ENCODE results near the gene CRIP1. TPM values are rescaled to one million over a fixed set of nuclear protein-coding genes. Genes with fewer than 3 reads are reported as not detected.

Gene CRIP1
- polyA plus RNA-seq, 1 donor (not counting 4 experiments of a cell fraction or from before 2014, with no cell fraction given): 1.7 TPM

DNA sequence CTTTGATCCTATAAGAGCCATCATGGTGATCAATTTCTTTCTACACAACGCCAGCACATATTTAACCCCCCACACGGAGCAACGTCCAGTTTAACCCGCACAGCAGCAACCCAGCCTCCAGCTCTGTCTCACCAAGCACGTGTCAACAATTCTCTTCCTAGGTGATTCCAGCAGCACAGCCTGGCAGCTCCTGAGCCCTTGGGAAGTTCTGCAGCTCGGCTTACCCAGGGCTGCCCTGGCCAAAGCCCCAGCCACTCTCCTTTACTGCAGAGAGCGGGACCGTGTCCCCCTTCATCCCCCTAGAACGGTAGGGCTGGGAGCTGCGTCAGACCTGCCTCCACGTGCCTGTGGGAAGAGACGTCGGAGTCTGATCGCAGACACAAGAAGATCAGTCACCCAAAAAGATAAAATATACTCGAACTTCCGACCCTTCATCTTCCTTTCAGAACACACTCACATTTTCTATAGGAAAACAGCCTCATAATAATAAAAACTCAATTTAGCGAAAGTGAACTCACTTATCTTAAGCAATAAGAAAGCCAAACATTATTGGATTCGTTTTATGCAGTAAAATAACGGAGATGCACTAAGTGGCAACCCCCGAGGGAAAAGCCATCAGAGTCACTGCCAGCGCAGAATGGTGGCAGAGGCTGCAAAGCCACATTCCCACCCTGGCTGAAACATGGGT is 47.3 kb downstream of the CRIP1 start:
- dilution Hi-C loops (cut with MboI; ENCODE audit: extremely low pct_ligation_motif_present, low sequenced_read_pairs): no loop called here
- TF ChIP-seq EZH2 (IDR thresholded peaks at IDR 0.05; ENCODE audit: low read length): no peak
- TF ChIP-seq, protein P1, sequence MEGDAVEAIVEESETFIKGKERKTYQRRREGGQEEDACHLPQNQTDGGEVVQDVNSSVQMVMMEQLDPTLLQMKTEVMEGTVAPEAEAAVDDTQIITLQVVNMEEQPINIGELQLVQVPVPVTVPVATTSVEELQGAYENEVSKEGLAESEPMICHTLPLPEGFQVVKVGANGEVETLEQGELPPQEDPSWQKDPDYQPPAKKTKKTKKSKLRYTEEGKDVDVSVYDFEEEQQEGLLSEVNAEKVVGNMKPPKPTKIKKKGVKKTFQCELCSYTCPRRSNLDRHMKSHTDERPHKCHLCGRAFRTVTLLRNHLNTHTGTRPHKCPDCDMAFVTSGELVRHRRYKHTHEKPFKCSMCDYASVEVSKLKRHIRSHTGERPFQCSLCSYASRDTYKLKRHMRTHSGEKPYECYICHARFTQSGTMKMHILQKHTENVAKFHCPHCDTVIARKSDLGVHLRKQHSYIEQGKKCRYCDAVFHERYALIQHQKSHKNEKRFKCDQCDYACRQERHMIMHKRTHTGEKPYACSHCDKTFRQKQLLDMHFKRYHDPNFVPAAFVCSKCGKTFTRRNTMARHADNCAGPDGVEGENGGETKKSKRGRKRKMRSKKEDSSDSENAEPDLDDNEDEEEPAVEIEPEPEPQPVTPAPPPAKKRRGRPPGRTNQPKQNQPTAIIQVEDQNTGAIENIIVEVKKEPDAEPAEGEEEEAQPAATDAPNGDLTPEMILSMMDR (optimal IDR thresholded peaks at IDR 0.05 in 1 of 3, IDR thresholded peaks at IDR 0.05 in 1 of 3, conservative IDR thresholded peaks at IDR 0.05 in 1 of 3; ENCODE audit: extremely low read depth in 1 of 3, insufficient read depth in 2 of 3, low read length in 3 of 3): no peak
- Histone ChIP-seq H3K9me3 (ENCODE audit: control insufficient read depth, low read depth, low read length) (no peaks in the 10 kb centered on the region), H4K20me1 (ENCODE audit: control insufficient read depth, extremely low read depth, insufficient read depth, low read length) (no peaks in the 10 kb centered on the region), H3K9ac (ENCODE audit: control insufficient read depth, extremely low read depth, insufficient read depth, low read length) (no peak overlapping the region), H3K4me1 (ENCODE audit: control insufficient read depth, extremely low read depth, insufficient read depth, low read length) (peaks cover under 1% of the 10 kb centered on the region), H3K27ac (ENCODE audit: control insufficient read depth, insufficient read depth, low read length) (no peak overlapping the region), H3K36me3 (ENCODE audit: control insufficient read depth in 2 of 2, extremely low read depth in 1 of 2, insufficient read depth in 2 of 2, low read length in 2 of 2) (no peaks in the 10 kb centered on the region), H3K9me1 (ENCODE audit: control insufficient read depth, extremely low read depth, insufficient read depth, low read length) (no peaks in the 10 kb centered on the region), H3K27me3 (ENCODE audit: control insufficient read depth, extremely low read depth, insufficient read depth, low read length) (peaks cover 27% of the 10 kb centered on the region), H3K79me2 (ENCODE audit: control insufficient read depth, insufficient read depth, low read length) (no peaks in the 10 kb centered on the region), H3K4me2 (ENCODE audit: control insufficient read depth, extremely low read depth, insufficient read depth, low read depth, low read length) (no peak overlapping the region), H2AFZ (ENCODE audit: control insufficient read depth, low read length) (no peak overlapping the region), H3K4me3 (ENCODE audit: control insufficient read depth in 2 of 3, extremely low read depth in 1 of 3, insufficient read depth in 2 of 3, low read depth in 1 of 3, low read length in 3 of 3) (no peak overlapping the region)
- FAIRE-seq: no peak
- no peak for DNase-seq (ENCODE audit: low read depth, low spot score)

DNA sequence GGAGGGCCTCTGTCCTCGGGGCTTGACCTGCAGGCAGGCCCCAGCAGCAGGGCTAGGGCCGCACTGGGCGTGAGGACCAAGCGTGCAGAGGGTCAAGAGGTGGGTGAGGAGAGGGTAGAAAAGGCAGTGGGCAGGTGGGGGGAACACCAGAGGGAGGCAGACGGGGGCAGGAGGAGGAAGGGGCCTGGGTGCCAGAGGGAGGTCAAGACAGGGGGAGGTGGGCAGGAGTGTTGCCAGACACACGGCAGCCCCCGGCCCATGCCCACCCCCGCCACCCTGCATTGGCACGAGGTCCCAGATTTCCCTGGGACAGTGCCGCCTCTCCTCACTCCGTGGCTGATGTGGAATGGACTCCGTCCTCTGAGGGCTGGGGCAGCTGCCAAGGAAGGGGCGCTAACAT is 47.9 kb downstream of the CRIP1 start:
- no peak overlapping the region for H3K9ac ChIP-seq (ENCODE audit: control insufficient read depth, extremely low read depth, insufficient read depth, low read length)
- no peak overlapping the region for H3K27ac ChIP-seq (ENCODE audit: control insufficient read depth, insufficient read depth, low read length)
- dilution Hi-C loops (cut with MboI; ENCODE audit: extremely low pct_ligation_motif_present, low sequenced_read_pairs): no loop called here
- H4K20me1 ChIP-seq (ENCODE audit: control insufficient read depth, extremely low read depth, insufficient read depth, low read length): no peaks in the 10 kb centered on the region
- FAIRE-seq (no peak), DNase-seq (ENCODE audit: low read depth, low spot score) (no peak)
- no peak overlapping the region for H3K4me2 ChIP-seq (ENCODE audit: control insufficient read depth, extremely low read depth, insufficient read depth, low read depth, low read length)
- no peak overlapping the region for H2AFZ ChIP-seq (ENCODE audit: control insufficient read depth, low read length)
- H3K4me3 ChIP-seq (ENCODE audit: control insufficient read depth in 2 of 3, extremely low read depth in 1 of 3, insufficient read depth in 2 of 3, low read depth in 1 of 3, low read length in 3 of 3): no peak overlapping the region
- H3K9me1 ChIP-seq (ENCODE audit: control insufficient read depth, extremely low read depth, insufficient read depth, low read length): no peaks in the 10 kb centered on the region
- no peaks in the 10 kb centered on the region for H3K36me3 ChIP-seq (ENCODE audit: control insufficient read depth in 2 of 2, extremely low read depth in 1 of 2, insufficient read depth in 2 of 2, low read length in 2 of 2)
- no peaks in the 10 kb centered on the region for H3K9me3 ChIP-seq (ENCODE audit: control insufficient read depth, low read depth, low read length)
- H3K27me3 ChIP-seq (ENCODE audit: control insufficient read depth, extremely low read depth, insufficient read depth, low read length): peaks cover 22% of the 10 kb centered on the region
- TF ChIP-seq EZH2 (IDR thresholded peaks at IDR 0.05; ENCODE audit: low read length): no peak
- TF ChIP-seq, protein P1 (optimal IDR thresholded peaks at IDR 0.05 in 1 of 3, IDR thresholded peaks at IDR 0.05 in 1 of 3, conservative IDR thresholded peaks at IDR 0.05 in 1 of 3; ENCODE audit: extremely low read depth in 1 of 3, insufficient read depth in 2 of 3, low read length in 3 of 3): no peak
- no peaks in the 10 kb centered on the region for H3K4me1 ChIP-seq (ENCODE audit: control insufficient read depth, extremely low read depth, insufficient read depth, low read length)
- H3K79me2 ChIP-seq (ENCODE audit: control insufficient read depth, insufficient read depth, low read length): no peaks in the 10 kb centered on the region

Data from keratinocyte (primary cell).